Neural progenitor cell (in vitro differentiated cells): ENCODE data around the gene PCNX4. TPM values are rescaled to one million over a fixed set of nuclear protein-coding genes. Genes with fewer than 3 reads are reported as not detected.

ENCODE experiments used
- DNase-seq: peaks from one replicate; pipeline ENCODE4 v3.0.0-alpha.2; 2016; ENCODE audit warnings: low spot score
- H2AFZ ChIP-seq: fragments of 200-600 bp; sonication (generic); replicated peaks from 2 replicates; pipeline ENCODE4 v1.6.1; 2016; ENCODE audit warnings: antibody characterized with exemption
- H3F3A ChIP-seq: fragments of 200-600 bp; sonication (generic); 2 replicates; pipeline ENCODE4 v1.6.1; 2016; ENCODE audit warnings: antibody characterized with exemption, low read depth
- H3K27ac ChIP-seq: fragments of 200-600 bp; sonication (generic); 2 replicates; pipeline ENCODE4 v1.5.1; 2016; ENCODE audit warnings: mild to moderate bottlenecking
- H3K27me3 ChIP-seq: fragments of 200-600 bp; sonication (generic); 2 replicates; pipeline ENCODE4 v1.6.1; 2016; ENCODE audit warnings: mild to moderate bottlenecking, moderate library complexity
- H3K36me3 ChIP-seq: fragments of 200-600 bp; sonication (generic); 2 replicates; pipeline ENCODE4 v1.5.1; 2016
- H3K4me1 ChIP-seq: fragments of 200-600 bp; sonication (generic); 2 replicates; pipeline ENCODE4 v1.6.1; 2016; ENCODE audit warnings: mixed run types
- H3K4me2 ChIP-seq: fragments of 200-600 bp; sonication (generic); 2 replicates; pipeline ENCODE4 v1.6.1; 2016
- H3K4me3 ChIP-seq: fragments of 200-600 bp; sonication (generic); 2 replicates; pipeline ENCODE4 v1.5.1; 2016
- H3K79me2 ChIP-seq: fragments of 200-600 bp; sonication (generic); 2 replicates; pipeline ENCODE4 v1.6.1; 2016; ENCODE audit warnings: low read depth
- H3K9ac ChIP-seq: fragments of 200-600 bp; sonication (generic); 2 replicates; pipeline ENCODE4 v1.6.1; 2016
- H3K9me3 ChIP-seq: fragments of 200-600 bp; sonication (generic); 2 replicates; pipeline ENCODE4 v1.5.1; 2016; ENCODE audit warnings: low read depth
- H4K20me1 ChIP-seq: fragments of 200-600 bp; sonication (generic); 2 replicates; pipeline ENCODE4 v1.6.1; 2016; ENCODE audit warnings: low read depth
- H3K27ac Mint-ChIP-seq: 3 replicates; pipeline ENCODE4 v1.8.0; 2021; ENCODE audit warnings: mixed read lengths
- H3K27me3 Mint-ChIP-seq: 2 replicates; pipeline ENCODE4 v1.8.0; 2022; ENCODE audit warnings: low read depth, mild to moderate bottlenecking, inconsistent platforms, moderate library complexity, mixed read lengths; ENCODE audit not compliant: insufficient read depth
- H3K36me3 Mint-ChIP-seq: 3 replicates; pipeline ENCODE4 v1.8.0; 2021; ENCODE audit warnings: mixed read lengths
- H3K4me1 Mint-ChIP-seq: 3 replicates; pipeline ENCODE4 v1.8.0; 2021; ENCODE audit warnings: mixed read lengths
- H3K4me3 Mint-ChIP-seq: 3 replicates; pipeline ENCODE4 v1.8.0; 2021; ENCODE audit warnings: mild to moderate bottlenecking, moderate library complexity, mixed read lengths
- H3K9me3 Mint-ChIP-seq: 3 replicates; pipeline ENCODE4 v1.8.0; 2020; ENCODE audit warnings: mixed read lengths
- EZH2 ChIP-seq: fragments of 200-600 bp; sonication (generic); IDR thresholded peaks from 2 replicates; pipeline ENCODE4 v1.6.1; 2017; ENCODE audit warnings: antibody characterized with exemption, mild to moderate bottlenecking, moderate library complexity
- EZH2phosphoT487 ChIP-seq: fragments of 200-600 bp; sonication (generic); IDR thresholded peaks from 2 replicates; pipeline ENCODE4 v1.6.1; 2017; ENCODE audit warnings: antibody characterized with exemption
- total RNA-seq: library from RNA; depleted of rRNA; stranded (reverse); fragments of >200 nt; gene quantifications from 2 replicates; pipeline ENCODE4 v1.2.3, GENCODE V29; 2015; ENCODE audit warnings: low replicate concordance
- TF ChIP-seq, protein P1 (sequence below): fragments of 200-600 bp; sonication (generic); IDR thresholded peaks from 2 replicates; pipeline ENCODE4 v1.5.1; 2017; ENCODE audit warnings: antibody characterized with exemption, mild to moderate bottlenecking

PCNX4 gene
- total RNA-seq, 1 donor from 2014 or later, result 172 TPM

DNA sequence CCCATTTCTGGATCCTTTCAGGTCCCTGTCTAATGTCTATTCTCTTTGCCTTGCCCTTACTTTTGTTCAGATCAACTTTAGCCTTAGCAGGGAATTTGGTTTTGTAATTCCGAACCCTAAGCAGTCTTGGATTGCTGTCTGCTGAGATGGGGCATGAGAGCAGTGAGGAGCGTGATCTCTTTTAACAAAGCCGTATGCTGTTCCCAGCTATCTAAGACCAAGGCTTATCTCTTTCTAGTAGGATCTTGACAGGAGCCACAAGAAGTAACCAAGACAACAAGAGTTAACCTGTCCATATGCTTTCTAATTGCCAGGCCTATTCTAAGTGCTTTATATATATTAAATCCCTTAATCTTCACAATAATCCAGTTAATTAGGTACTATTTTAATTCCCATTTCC, 78.0 kb downstream of the PCNX4 start:
- no peaks in the 10 kb centered on the region for H3K9me3 ChIP-seq
- no peak overlapping the region for H3K9ac ChIP-seq
- H2AFZ ChIP-seq, result no peak overlapping the region
- H3K36me3 Mint-ChIP-seq, result no peaks in the 10 kb centered on the region
- H3K4me3 Mint-ChIP-seq, result no peak overlapping the region
- DNase-seq, result no peak
- no peak overlapping the region for H3K27ac Mint-ChIP-seq
- H3K4me1 ChIP-seq, result no peaks in the 10 kb centered on the region
- H3K79me2 ChIP-seq, result no peaks in the 10 kb centered on the region
- no peak overlapping the region for H3K27ac ChIP-seq
- no peaks in the 10 kb centered on the region for H3K27me3 ChIP-seq
- peaks cover 6% of the 10 kb centered on the region for H3K4me1 Mint-ChIP-seq
- H3K9me3 Mint-ChIP-seq, result peaks cover 4% of the 10 kb centered on the region
- no peaks in the 10 kb centered on the region for H3K36me3 ChIP-seq
- H3K4me2 ChIP-seq, result no peak overlapping the region
- no peaks in the 10 kb centered on the region for H4K20me1 ChIP-seq
- H3F3A ChIP-seq, result peaks cover 14% of the 10 kb centered on the region
- no peak overlapping the region for H3K4me3 ChIP-seq
- TF ChIP-seq, protein P1, sequence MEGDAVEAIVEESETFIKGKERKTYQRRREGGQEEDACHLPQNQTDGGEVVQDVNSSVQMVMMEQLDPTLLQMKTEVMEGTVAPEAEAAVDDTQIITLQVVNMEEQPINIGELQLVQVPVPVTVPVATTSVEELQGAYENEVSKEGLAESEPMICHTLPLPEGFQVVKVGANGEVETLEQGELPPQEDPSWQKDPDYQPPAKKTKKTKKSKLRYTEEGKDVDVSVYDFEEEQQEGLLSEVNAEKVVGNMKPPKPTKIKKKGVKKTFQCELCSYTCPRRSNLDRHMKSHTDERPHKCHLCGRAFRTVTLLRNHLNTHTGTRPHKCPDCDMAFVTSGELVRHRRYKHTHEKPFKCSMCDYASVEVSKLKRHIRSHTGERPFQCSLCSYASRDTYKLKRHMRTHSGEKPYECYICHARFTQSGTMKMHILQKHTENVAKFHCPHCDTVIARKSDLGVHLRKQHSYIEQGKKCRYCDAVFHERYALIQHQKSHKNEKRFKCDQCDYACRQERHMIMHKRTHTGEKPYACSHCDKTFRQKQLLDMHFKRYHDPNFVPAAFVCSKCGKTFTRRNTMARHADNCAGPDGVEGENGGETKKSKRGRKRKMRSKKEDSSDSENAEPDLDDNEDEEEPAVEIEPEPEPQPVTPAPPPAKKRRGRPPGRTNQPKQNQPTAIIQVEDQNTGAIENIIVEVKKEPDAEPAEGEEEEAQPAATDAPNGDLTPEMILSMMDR, result no peak
- TF ChIP-seq EZH2 (no peak), EZH2phosphoT487 (no peak)
- peaks cover 7% of the 10 kb centered on the region for H3K27me3 Mint-ChIP-seq

DNA sequence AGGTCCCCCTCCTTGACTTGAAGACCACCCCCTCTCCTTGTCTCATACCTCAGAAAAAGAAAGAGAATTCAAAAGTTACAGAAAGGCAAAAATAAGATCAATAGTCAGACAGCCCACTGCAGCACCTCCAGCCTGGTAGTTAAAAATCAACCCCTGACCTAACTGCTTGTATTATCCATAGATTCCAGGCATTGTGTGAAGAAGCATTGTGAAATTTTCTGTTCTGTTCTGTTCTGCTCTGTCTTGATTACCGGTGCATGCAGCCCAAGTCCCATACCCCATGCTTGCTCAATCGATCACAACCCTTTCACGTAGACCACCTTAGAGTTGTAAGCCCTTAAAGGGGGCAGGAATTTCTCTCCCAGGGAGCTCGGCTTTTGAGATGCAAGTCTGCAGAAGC, 79.2 kb downstream of the PCNX4 start:
- Mint-ChIP-seq H3K27ac (no peak overlapping the region), H3K4me3 (no peak overlapping the region), H3K4me1 (peaks cover under 1% of the 10 kb centered on the region), H3K9me3 (peaks cover 4% of the 10 kb centered on the region), H3K27me3 (peaks cover 7% of the 10 kb centered on the region), H3K36me3 (no peaks in the 10 kb centered on the region)
- Histone ChIP-seq H3K9ac (no peak overlapping the region), H3K4me1 (no peaks in the 10 kb centered on the region), H4K20me1 (no peaks in the 10 kb centered on the region), H3K36me3 (no peaks in the 10 kb centered on the region), H3K27ac (no peak overlapping the region), H3K27me3 (no peaks in the 10 kb centered on the region), H2AFZ (no peak overlapping the region), H3K4me3 (no peak overlapping the region), H3K4me2 (no peak overlapping the region), H3K79me2 (no peaks in the 10 kb centered on the region), H3F3A (peaks cover 4% of the 10 kb centered on the region), H3K9me3 (no peaks in the 10 kb centered on the region)
- DNase-seq, result no peak
- TF ChIP-seq, protein P1, result no peak
- no peak for TF ChIP-seq EZH2
- TF ChIP-seq EZH2phosphoT487, result no peak

DNA sequence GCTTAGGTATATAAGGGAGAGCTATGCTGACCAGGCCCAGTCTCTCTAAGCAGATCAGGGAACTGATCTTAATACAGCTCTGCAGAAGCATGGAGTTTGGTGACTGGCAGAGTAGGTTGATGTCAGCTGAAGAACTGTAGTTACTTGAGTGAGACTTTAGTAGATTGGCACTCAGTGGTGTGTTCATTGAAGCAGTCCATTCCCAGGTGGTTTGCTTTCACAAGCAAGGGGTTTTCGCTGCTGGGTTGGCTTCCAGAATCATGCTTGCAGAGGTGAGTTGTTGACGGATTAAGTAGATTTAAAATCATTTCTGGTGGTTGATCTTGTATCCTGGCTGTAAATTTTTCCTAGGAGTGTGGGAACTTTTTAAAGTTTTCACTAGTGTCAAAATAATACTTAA, 80.0 kb downstream of the PCNX4 start:
- H3K27ac Mint-ChIP-seq, result no peak overlapping the region
- H3K27ac ChIP-seq, result no peak overlapping the region
- no peaks in the 10 kb centered on the region for H3K4me1 Mint-ChIP-seq
- no peak overlapping the region for H3K4me3 ChIP-seq
- no peak overlapping the region for H3K4me2 ChIP-seq
- no peaks in the 10 kb centered on the region for H3K36me3 ChIP-seq
- no peak overlapping the region for H2AFZ ChIP-seq
- no peaks in the 10 kb centered on the region for H3K79me2 ChIP-seq
- no peaks in the 10 kb centered on the region for H3K4me1 ChIP-seq
- H3K4me3 Mint-ChIP-seq, result no peak overlapping the region
- DNase-seq, result no peak
- TF ChIP-seq EZH2, result no peak
- TF ChIP-seq EZH2phosphoT487, result no peak
- TF ChIP-seq, protein P1, result no peak
- no peaks in the 10 kb centered on the region for H3F3A ChIP-seq
- H3K27me3 Mint-ChIP-seq, result peaks cover 9% of the 10 kb centered on the region
- H3K27me3 ChIP-seq, result no peaks in the 10 kb centered on the region
- no peaks in the 10 kb centered on the region for H3K36me3 Mint-ChIP-seq
- no peaks in the 10 kb centered on the region for H4K20me1 ChIP-seq
- no peaks in the 10 kb centered on the region for H3K9me3 ChIP-seq
- peaks cover 4% of the 10 kb centered on the region for H3K9me3 Mint-ChIP-seq
- H3K9ac ChIP-seq, result no peak overlapping the region
